ENCODE results near the gene NHEJ1.
"Not testable (repeated sequence)": the region's sequence is repeated elsewhere in the genome, so short reads cannot be mapped to it uniquely, and the experiment has no call there.

The NHEJ1 gene

DNA sequence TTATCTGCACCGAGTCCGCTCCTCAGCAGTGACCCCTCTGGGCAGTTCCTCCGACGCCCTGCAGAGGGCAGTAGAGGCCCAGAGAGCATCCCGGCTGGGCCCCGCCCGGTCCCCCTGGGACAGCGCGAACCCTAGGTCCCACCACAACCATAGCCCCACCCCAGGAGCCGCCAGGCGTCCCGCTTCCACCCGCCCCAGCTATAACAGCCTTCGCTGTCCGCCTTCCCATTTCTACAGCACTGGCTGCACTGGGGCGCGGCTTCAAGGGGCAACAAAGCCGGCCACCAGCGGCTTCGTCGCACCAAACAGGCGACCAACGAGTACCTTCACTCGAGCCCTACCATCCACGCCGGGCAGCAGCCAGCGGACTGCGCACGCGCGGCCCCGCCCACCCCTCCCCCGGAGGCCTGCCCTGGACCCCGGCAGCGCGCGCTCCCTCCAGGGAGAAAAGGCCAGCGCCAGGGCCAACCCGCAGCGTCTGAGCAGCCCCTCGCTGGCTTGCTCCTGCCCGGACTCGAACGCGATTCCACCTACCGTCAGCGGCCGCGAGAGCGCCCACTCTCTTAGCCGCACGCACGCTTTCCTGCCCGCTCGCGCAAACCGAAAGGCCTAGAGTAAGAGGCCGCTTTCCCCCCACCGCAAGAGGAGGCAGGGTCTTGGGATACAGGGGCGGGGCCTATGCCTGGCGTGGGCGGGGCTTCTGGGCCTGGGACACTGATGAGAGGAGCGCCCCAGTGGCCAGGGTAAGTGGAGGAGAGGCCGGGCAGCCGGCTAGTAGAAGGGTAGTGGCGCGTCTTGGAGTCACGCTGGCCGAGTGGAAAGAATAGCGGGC, at the start of gene NHEJ1:
Gene NHEJ1 (minus strand): TSS at position 630 of the 832 bp plus-strand sequence. CDS start 2,453 bp downstream, outside the sequence.
- DNase-seq = peak; percentile 91

GRCh38 chr2:219209236-219210195, 48.9 kb upstream of the NHEJ1 start:
- no peak for DNase-seq

- no peak for DNase-seq
Observed at GRCh38 chr2:219207884-219208740, 47.5 kb upstream of the NHEJ1 start.

GRCh38 chr2:219207134-219207883, 46.7 kb upstream of the NHEJ1 start:
- no peak for DNase-seq

DNA sequence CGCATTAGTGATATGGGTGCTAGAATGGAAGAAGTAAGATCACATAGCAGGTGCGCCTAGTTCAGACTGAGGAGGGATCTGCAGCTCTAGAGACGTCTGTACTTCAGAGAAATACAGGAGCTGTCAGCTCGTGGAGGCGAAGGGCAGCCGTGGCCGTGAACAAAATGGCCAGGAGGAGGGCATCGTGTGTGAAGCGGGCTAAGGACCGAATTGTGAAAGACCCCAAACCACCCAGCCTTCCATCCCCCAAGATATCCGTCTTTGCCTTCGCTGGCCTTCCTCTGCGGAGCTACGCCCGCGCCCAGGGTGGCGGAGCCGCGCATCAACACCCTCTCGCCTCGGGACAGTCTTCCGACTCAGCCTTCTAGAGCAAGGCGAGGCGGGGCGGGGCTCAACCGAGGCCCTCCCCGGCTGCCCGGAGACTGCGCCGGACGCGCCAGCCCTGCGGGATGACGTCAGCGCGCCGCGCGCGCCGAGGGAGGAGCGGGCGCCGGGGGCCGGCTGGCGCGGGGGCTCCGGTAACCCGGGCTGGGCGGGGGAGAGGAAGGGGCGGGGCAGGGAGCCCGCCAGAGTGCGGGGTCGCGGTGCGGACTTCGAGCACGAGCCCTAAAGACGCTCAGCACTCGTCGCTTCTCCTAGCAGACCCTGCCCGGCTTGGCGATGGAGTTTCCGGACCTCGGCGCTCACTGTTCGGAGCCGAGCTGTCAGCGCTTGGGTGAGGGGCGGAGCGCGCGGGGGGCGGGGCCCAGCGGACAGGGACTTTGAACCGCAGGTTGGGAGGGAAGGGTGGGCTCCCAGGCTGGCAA, 45.9 kb upstream of the NHEJ1 start, which contains the start of gene ZFAND2B:
Gene ZFAND2B (plus strand): TSS at position 455 of the 806 bp plus-strand sequence. CDS start 206 bp downstream, at position 661.
- peak; percentile 93 for DNase-seq

DNA sequence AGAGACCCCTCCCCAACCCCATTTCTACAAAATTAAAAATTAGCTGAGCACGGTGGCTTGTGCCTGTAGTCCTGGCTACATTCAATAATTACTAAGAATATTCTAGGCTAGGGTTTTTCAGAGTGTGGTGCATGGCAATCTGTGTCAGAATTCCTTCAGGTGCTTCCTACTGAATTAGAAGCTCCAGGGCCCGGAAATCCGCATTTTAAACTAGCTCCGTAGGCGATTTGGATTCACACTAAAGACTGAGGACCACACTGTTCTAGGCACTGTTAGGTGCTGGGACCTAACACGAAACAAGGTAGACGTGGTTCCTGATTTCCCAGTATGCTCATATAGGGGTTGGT, 45.3 kb upstream of the NHEJ1 start:
- DNase-seq = no peak

GRCh38 chr2:219205165-219205538, 44.5 kb upstream of the NHEJ1 start:
- no peak for DNase-seq

GRCh38 chr2:219204425-219205164, 44.0 kb upstream of the NHEJ1 start:
- no peak for DNase-seq

- DNase-seq = not testable (repeated sequence)
Observed at GRCh38 chr2:219201331-219201730, 40.7 kb upstream of the NHEJ1 start.

DNA sequence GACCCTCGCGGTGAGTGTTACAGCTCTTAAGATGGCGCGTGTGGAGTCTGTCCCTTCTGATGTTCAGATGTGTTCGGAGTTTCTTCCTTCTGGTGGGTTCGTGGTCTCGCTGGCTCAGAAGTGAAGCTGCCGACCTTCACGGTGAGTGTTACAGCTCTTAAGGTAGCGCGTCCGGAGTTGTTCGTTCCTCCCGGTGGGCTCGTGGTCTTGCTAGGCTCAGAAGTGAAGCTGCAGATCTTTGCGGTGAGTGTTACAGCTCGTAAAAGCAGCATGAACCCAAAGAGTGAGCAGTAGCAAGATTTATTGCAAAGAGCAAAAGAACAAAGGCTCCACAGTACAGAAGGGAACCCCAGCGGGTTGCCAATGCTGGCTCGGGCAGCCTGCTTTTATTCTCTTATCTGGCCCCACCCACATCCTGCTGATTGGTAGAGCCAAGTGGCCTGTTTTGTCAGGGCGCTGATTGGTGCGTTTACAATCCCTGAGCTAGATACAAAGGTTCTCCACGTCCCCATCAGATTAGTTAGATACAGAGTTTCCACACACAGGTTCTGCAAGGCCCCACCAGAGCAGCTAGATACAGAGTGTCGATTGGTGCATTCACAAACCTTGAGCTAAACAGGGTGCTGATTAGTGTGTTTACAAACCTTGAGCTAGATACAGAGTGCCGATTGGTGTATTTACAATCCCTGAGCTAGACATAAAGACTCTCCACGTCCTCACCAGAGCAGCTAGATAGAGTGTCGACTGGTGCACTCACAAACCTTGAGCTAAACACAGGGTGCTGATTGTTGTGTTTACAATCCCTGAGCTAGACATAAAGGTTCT, 40.1 kb upstream of the NHEJ1 start:
- DNase-seq = not testable (repeated sequence)

GRCh38 chr2:219199470-219200211, 39.0 kb upstream of the NHEJ1 start:
- no peak for DNase-seq

- DNase-seq = no peak
Observed at GRCh38 chr2:219198974-219199373, 38.4 kb upstream of the NHEJ1 start.

GRCh38 chr2:219197388-219197787, 36.8 kb upstream of the NHEJ1 start:
- DNase-seq = no peak

DNA sequence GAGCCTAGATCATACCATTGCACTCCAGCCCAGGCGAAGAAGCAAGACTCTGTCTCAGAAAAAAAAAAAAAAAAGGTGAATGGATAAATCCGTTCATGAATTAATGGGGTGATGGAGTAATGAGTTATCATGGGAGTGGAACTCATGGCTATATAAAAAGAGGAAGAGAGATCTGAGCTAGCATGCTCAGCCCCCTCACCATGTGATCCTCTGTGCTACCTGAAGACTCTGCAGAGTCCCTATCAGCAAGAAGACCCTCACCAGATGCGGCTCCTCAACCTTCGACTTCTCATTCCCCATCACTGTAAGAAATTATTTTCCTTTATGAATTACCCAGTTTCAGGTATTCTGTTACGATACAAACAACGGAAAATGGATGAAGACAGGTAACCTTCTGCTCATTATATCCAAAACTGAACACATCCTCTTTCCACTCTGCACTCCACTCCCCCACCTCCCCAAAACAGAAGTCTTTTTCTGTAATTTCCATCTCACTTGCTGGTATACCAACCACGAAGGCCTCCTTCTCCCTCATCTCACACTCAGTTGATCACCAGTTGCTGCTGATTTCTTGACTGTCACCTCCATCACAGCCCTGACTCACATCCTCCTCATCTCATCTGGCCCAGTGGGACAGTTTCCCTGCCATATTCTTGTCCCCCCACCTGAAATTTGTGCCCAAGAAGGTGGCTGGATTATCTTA, 26.3 kb upstream of the NHEJ1 start:
- no peak for DNase-seq

DNA sequence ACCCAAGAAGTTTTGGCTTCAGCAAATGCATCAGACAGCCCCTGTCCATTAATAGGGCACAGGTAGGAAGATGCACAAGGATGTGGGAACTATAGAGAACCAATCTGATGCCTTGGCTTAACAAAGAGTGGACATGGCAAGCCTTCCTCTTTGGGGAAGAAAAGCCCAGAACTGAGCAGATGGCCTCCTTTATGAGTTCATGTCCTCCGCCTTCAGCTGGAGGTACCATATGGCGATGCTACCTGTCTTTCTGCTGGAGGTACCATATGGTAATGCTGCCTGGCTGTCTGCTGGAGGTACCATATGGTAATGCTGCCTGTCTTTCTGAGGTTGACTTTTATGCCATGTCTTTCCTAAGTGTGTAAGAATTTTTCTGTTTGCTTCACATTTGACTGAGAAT, 23.5 kb upstream of the NHEJ1 start:
- no peak for DNase-seq

DNA sequence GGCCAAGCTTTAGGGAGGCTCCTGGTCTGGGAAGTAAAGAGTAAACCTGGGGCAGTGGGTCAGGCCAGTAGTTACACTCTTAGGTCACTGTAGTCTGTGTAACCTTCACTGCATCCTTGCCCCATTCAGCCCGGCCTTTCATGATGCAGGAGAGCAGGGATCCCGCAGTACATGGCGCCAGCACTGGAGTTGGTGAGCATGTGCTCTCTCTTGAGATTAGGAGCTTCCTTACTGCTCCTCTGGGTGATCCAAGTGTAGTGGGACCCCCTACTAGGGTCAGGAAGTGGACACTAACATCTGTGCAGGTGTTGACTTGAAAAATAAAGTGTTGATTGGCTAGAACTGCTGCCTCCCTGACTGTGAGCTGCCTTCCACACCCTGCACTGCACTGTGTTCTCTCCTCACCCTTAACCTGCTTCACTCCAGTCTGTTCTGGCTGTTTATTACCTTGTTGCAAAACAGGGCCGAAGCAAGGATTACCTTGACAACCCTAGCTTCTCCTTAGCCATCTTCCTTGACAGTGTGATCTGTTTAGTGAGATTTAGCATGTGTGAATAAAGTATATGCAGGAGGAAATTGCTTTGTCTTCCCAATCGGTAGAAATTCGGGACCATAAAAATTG, 22.6 kb upstream of the NHEJ1 start:
- no peak for DNase-seq

All from RPMI8226 (cell line).